SKM-1 (cell line): ENCODE measurements around the gene GRIP1.
"Not testable (repeated sequence)": the region's sequence is repeated elsewhere in the genome, so short reads cannot be mapped to it uniquely, and the experiment has no call there.

Experiments
- DNase-seq: peaks from one replicate; lab custom pipeline; 2025; ENCODE audit not compliant: unreplicated experiment; lab: John Stamatoyannopoulos, UW

Gene GRIP1

GRCh38 chr12:66541426-66541825 lies 137.4 kb downstream of the GRIP1 start:
- no peak for DNase-seq

GRCh38 chr12:66539431-66539830 lies 139.4 kb downstream of the GRIP1 start:
- DNase-seq, result no peak

- DNase-seq, result no peak
Measured at GRCh38 chr12:66538970-66539369, 139.9 kb downstream of the GRIP1 start.

GRCh38 chr12:66537876-66538275 lies 141.0 kb downstream of the GRIP1 start:
- DNase-seq, result no peak

- no peak for DNase-seq
Measured at GRCh38 chr12:66533767-66534166, 145.1 kb downstream of the GRIP1 start.

GRCh38 chr12:66531766-66532165 lies 147.1 kb downstream of the GRIP1 start:
- DNase-seq, result no peak

GRCh38 chr12:66529934-66530333 lies 148.9 kb downstream of the GRIP1 start:
- DNase-seq, result no peak

- no peak for DNase-seq
Measured at GRCh38 chr12:66516561-66516960, 162.3 kb downstream of the GRIP1 start.

- no peak for DNase-seq
Measured at GRCh38 chr12:66516133-66516532, 162.7 kb downstream of the GRIP1 start.

GRCh38 chr12:66514581-66514980 lies 164.3 kb downstream of the GRIP1 start:
- no peak for DNase-seq

GRCh38 chr12:66508025-66508424 lies 170.9 kb downstream of the GRIP1 start:
- DNase-seq, result no peak

- no peak for DNase-seq
Measured at GRCh38 chr12:66503746-66504145, 175.1 kb downstream of the GRIP1 start.

- DNase-seq, result no peak
Measured at GRCh38 chr12:66502911-66503310, 176.0 kb downstream of the GRIP1 start.

- no peak for DNase-seq
Measured at GRCh38 chr12:66500841-66501240, 178.0 kb downstream of the GRIP1 start.

- DNase-seq, result no peak
Measured at GRCh38 chr12:66500091-66500490, 178.8 kb downstream of the GRIP1 start.

- DNase-seq, result no peak
Measured at GRCh38 chr12:66499000-66499399, 179.9 kb downstream of the GRIP1 start.

GRCh38 chr12:66498059-66498458 lies 180.8 kb downstream of the GRIP1 start:
- DNase-seq, result not testable (repeated sequence)

- no peak for DNase-seq
Measured at GRCh38 chr12:66497008-66497897, 181.6 kb downstream of the GRIP1 start.

- DNase-seq, result no peak
Measured at GRCh38 chr12:66496595-66496994, 182.3 kb downstream of the GRIP1 start.

- DNase-seq, result no peak
Measured at GRCh38 chr12:66495709-66496108, 183.2 kb downstream of the GRIP1 start.

- no peak for DNase-seq
Measured at GRCh38 chr12:66493819-66494218, 185.1 kb downstream of the GRIP1 start.

- DNase-seq, result no peak
Measured at GRCh38 chr12:66491853-66492252, 187.0 kb downstream of the GRIP1 start.
